Osteoblast (primary cell): ENCODE results near the gene CUX1. TPM values are rescaled to one million over a fixed set of nuclear protein-coding genes. Genes with fewer than 3 reads are reported as not detected.

Source experiments
- DNase-seq: peaks from one replicate; pipeline ENCODE4 v3.0.0; 2011; ENCODE audit warnings: low spot score, mixed read lengths; ENCODE audit not compliant: insufficient read length; ENCODE audit errors: missing footprints
- H2AFZ ChIP-seq: 2 replicates; pipeline ENCODE4 v1.6.0; 2011; ENCODE audit warnings: mild to moderate bottlenecking, low read length
- H3K27ac ChIP-seq: 2 replicates; pipeline ENCODE4 v1.5.1; 2011; ENCODE audit warnings: mild to moderate bottlenecking, low read depth, low read length, moderate library complexity
- H3K27me3 ChIP-seq: 2 replicates; pipeline ENCODE4 v1.6.0; 2012; ENCODE audit warnings: mild to moderate bottlenecking, control low read depth, inconsistent platforms, low read length, moderate library complexity; ENCODE audit not compliant: insufficient read depth
- H3K36me3 ChIP-seq: 2 replicates; pipeline ENCODE4 v1.5.1; 2011; ENCODE audit warnings: mild to moderate bottlenecking, low read length, control low read depth, moderate library complexity; ENCODE audit not compliant: insufficient read depth
- H3K4me1 ChIP-seq: 2 replicates; pipeline ENCODE4 v1.5.1; 2011; ENCODE audit warnings: mild to moderate bottlenecking, low read length, control low read depth, moderate library complexity; ENCODE audit not compliant: insufficient read depth
- H3K4me2 ChIP-seq: 2 replicates; pipeline ENCODE4 v1.6.0; 2011; ENCODE audit warnings: mild to moderate bottlenecking, low read length; ENCODE audit not compliant: insufficient read depth
- H3K4me3 ChIP-seq: fragments of 200-600 bp; sonication (generic); 3 replicates; pipeline ENCODE4 v1.5.1; 2012; ENCODE audit warnings: mild to moderate bottlenecking, low read length, inconsistent platforms; ENCODE audit not compliant: insufficient read depth
- H3K79me2 ChIP-seq: 2 replicates; pipeline ENCODE4 v1.6.0; 2012; ENCODE audit warnings: mild to moderate bottlenecking, low read length, control low read depth, inconsistent platforms; ENCODE audit not compliant: insufficient read depth
- H3K9me3 ChIP-seq: 2 replicates; pipeline ENCODE4 v1.5.1; 2011; ENCODE audit warnings: low read depth, low read length, control low read depth
- H4K20me1 ChIP-seq: 2 replicates; pipeline ENCODE4 v1.6.0; 2012; ENCODE audit warnings: mild to moderate bottlenecking, low read length, control low read depth; ENCODE audit not compliant: insufficient read depth
- CTCF ChIP-seq: IDR thresholded peaks from 2 replicates; pipeline ENCODE4 v1.5.1; 2011; ENCODE audit warnings: mild to moderate bottlenecking, low read depth, low read length, moderate library complexity; ENCODE audit errors: extremely low read depth
- total RNA-seq: library from RNA; depleted of rRNA; stranded (reverse); fragments of >200 nt; gene quantifications from 2 replicates; pipeline ENCODE4 v1.2.3, GENCODE V29; 2012

CUX1 gene
- total RNA-seq, 1 donor, result 41.6 TPM

GRCh38 chr7:101975046-101975445 lies 157.6 kb downstream of the CUX1 start:
- no peak for TF ChIP-seq CTCF
- Histone ChIP-seq H3K4me3 (no peak overlapping the region), H3K27ac (no peak overlapping the region), H3K79me2 (peaks cover 3% of the 10 kb centered on the region), H2AFZ (no peak overlapping the region), H3K36me3 (no peaks in the 10 kb centered on the region), H3K4me2 (no peak overlapping the region), H4K20me1 (peaks cover 13% of the 10 kb centered on the region), H3K27me3 (no peaks in the 10 kb centered on the region), H3K9me3 (no peaks in the 10 kb centered on the region), H3K4me1 (no peaks in the 10 kb centered on the region)
- no peak for DNase-seq

- no peaks in the 10 kb centered on the region for H3K79me2 ChIP-seq
- no peaks in the 10 kb centered on the region for H3K4me1 ChIP-seq
- no peak for TF ChIP-seq CTCF
- H3K27ac ChIP-seq, result no peak overlapping the region
- no peak overlapping the region for H3K4me3 ChIP-seq
- H3K36me3 ChIP-seq, result no peaks in the 10 kb centered on the region
- H3K27me3 ChIP-seq, result no peaks in the 10 kb centered on the region
- H3K4me2 ChIP-seq, result no peak overlapping the region
- H2AFZ ChIP-seq, result no peak overlapping the region
- DNase-seq, result no peak
- H3K9me3 ChIP-seq, result no peaks in the 10 kb centered on the region
- H4K20me1 ChIP-seq, result peaks cover 14% of the 10 kb centered on the region
These were observed 159.0 kb downstream of the CUX1 start for GRCh38 chr7:101976411-101976810.

- Histone ChIP-seq H3K79me2 (no peaks in the 10 kb centered on the region), H3K4me2 (no peak overlapping the region), H3K9me3 (no peaks in the 10 kb centered on the region), H3K36me3 (no peaks in the 10 kb centered on the region), H4K20me1 (peaks cover 19% of the 10 kb centered on the region), H3K27me3 (no peaks in the 10 kb centered on the region), H2AFZ (no peak overlapping the region), H3K27ac (no peak overlapping the region), H3K4me1 (peaks cover 5% of the 10 kb centered on the region), H3K4me3 (no peak overlapping the region)
- DNase-seq, result no peak
- TF ChIP-seq CTCF, result no peak
These were observed 159.8 kb downstream of the CUX1 start for GRCh38 chr7:101977249-101977648.

- no peak for DNase-seq
- no peaks in the 10 kb centered on the region for H3K79me2 ChIP-seq
- H3K27me3 ChIP-seq, result no peaks in the 10 kb centered on the region
- H3K4me2 ChIP-seq, result no peak overlapping the region
- no peak overlapping the region for H3K4me3 ChIP-seq
- no peaks in the 10 kb centered on the region for H3K36me3 ChIP-seq
- H2AFZ ChIP-seq, result no peak overlapping the region
- TF ChIP-seq CTCF, result no peak
- no peaks in the 10 kb centered on the region for H3K9me3 ChIP-seq
- peaks cover 5% of the 10 kb centered on the region for H3K4me1 ChIP-seq
- peaks cover 26% of the 10 kb centered on the region for H4K20me1 ChIP-seq
- H3K27ac ChIP-seq, result no peak overlapping the region
These were observed 161.3 kb downstream of the CUX1 start for GRCh38 chr7:101978683-101979082.
